GM13977 (cell line): ENCODE data around the gene ABCA8.
"Not testable (repeated sequence)": the region's sequence is repeated elsewhere in the genome, so short reads cannot be mapped to it uniquely, and the experiment has no call there.

Source experiments
- DNase-seq: peaks from one replicate; pipeline ENCODE4 v3.0.0; 2012; ENCODE audit warnings: low spot score
- in situ Hi-C: fragments of 300-500 bp; cut with MboI; formaldehyde crosslinking; loops from one replicate; pipeline ENCODE4 v1.12.0; 2022; ENCODE audit warnings: low sequenced_read_pairs, low pct_unique_long_range_greater_than_20kb, mixed read lengths, inconsistent platforms; ENCODE audit not compliant: unreplicated experiment
- TF ChIP-seq, protein P1 (sequence below): IDR thresholded peaks from 2 replicates; pipeline ENCODE4 v1.5.1; 2012; ENCODE audit warnings: mild to moderate bottlenecking, control low read depth; ENCODE audit not compliant: insufficient read depth; ENCODE audit errors: extremely low read depth, missing control alignments

ABCA8 gene

DNA sequence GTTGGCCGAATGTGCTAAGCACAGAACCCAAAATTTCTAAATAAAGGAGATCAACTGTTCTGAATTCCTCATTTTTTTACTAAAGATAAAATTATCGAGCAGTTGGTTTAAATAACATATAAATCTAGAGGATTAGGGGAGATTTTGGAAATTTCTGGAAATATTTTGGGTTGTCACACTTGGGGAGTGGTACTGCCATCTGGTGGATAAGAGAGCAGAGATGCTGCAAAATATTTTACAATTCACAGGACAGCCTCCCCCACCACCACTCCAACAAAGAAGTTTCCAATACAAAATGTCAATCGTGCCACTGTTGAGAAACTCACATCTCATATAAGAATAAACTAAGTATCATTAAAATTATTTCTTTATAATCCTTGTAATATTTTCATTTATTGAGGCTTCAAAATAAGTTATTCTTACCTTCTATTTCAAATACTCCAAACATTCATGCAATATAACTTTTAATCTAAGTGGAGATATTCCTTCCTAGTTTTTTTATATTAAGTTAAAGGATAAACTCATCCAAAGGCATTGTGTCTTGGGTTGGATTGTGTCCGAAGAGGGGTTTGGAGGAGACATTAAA, 17.0 kb upstream of the ABCA8 start:
- DNase-seq: peak; percentile 32
- in situ Hi-C loops: no loop called here
- TF ChIP-seq, protein P1, sequence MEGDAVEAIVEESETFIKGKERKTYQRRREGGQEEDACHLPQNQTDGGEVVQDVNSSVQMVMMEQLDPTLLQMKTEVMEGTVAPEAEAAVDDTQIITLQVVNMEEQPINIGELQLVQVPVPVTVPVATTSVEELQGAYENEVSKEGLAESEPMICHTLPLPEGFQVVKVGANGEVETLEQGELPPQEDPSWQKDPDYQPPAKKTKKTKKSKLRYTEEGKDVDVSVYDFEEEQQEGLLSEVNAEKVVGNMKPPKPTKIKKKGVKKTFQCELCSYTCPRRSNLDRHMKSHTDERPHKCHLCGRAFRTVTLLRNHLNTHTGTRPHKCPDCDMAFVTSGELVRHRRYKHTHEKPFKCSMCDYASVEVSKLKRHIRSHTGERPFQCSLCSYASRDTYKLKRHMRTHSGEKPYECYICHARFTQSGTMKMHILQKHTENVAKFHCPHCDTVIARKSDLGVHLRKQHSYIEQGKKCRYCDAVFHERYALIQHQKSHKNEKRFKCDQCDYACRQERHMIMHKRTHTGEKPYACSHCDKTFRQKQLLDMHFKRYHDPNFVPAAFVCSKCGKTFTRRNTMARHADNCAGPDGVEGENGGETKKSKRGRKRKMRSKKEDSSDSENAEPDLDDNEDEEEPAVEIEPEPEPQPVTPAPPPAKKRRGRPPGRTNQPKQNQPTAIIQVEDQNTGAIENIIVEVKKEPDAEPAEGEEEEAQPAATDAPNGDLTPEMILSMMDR: peak; percentile 52

DNA sequence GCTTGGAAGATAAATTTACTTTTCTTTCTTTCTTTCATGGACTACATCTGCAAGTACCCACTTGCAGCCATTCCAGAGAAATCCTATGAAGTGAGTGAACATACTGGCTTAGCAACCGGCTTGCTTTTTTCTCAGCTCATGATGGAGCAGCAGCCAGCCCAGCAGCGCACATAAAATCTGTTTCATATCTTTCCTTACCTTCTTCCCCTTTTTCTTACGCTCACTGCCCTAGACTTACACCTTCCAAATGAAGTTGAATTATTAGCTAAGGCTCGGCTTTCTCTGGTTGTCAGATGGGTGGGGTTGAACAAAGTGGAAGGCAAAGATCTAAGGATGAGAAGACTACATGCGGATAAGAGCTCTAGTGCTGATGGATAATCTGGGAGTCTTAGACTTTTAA, 13.9 kb upstream of the ABCA8 start:
- TF ChIP-seq, protein P1: no peak
- in situ Hi-C loops: no loop called here
- no peak for DNase-seq

DNA sequence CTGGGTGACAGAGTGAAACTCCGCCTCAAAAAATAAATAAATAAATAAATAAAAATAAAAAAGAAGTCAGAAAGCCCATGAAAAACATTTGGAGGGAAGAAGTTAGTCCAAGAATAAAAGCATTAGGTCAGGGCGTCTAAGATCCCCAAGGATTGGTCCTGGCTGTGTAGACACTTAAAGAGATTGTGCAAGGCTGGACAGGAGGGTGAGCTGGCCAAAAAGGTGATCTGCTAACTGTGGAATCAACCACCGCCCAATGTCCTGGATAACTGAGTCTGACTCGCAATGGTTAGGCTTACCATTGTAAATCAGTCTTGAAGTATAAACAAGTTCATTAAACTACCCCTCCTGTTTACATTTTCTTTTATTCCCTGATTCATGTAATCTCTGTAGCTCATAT, 8.8 kb upstream of the ABCA8 start:
- no peak for DNase-seq
- in situ Hi-C loops: no loop called here
- TF ChIP-seq, protein P1: no peak

DNA sequence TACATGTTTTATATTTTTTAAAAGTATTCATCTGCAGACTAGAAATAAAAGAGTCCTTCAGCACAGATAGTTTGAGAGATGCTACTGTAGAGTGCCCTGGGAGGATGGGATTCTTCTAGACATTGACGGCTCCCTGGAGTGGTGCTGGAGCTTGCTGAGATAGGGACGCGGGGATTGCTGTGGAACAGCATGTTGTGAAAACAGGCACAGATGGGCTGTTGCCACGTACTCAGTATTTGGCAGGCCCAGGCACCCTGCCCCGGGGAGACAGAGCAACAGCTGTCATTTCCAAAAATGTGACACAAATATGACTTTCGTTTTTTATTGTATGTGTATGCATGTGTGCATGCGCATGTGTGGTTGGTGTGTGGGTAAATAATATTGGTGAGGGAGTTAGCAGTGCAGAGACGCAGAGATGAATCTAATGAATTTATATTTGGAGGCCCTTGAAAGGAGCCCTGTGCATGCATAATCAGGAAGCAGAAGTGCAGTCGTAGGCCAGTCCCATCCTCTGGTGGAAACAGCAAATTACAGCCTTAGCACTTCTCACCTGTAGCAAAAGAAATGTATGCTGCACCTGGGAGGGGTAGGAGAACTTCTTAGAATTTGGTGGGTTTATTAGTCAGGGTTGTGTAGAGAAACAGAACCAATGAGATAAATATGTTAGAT, 6.2 kb upstream of the ABCA8 start:
- in situ Hi-C loops: no loop called here
- TF ChIP-seq, protein P1: no peak
- no peak for DNase-seq

DNA sequence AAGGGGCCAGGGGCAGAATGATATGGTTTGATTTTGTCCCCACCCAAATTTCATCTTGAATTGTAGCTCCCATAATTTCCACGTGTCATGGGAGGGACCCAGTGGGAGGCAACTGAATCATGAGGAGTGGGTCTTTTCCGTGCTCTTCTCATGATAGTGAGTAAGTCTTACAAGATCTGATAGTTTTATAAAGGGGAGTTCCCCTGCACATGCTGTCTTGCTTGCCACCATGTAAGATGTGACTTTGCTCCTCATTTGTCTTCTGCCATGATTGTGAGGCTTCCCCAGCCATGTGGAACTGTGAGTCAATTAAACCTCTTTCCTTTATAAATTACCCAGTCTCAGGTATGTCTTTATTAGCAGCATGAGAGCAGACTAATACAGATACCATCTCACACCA, 3.9 kb upstream of the ABCA8 start:
- in situ Hi-C loops, DNase-seq: not testable (repeated sequence)

DNA sequence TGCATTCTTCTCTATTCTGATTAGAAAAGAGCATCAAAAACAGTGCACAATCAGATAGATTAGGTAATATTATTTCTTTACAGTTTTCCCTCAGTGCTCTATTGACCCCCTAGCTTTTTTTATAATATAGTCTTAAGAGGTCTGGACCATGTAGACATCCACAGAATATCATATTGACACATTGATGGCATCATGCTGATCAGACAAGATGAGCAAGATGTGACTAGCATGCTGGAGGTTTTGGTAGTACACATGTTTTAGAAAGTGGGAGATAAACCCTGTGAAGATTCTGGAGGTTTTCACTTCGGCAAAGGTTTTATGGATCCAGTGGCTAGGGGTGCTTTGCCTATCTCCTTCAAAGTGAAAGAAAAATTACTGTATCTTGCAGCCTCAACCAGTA, 2.8 kb upstream of the ABCA8 start:
- in situ Hi-C loops: no loop called here
- no peak for DNase-seq
- TF ChIP-seq, protein P1: no peak

DNA sequence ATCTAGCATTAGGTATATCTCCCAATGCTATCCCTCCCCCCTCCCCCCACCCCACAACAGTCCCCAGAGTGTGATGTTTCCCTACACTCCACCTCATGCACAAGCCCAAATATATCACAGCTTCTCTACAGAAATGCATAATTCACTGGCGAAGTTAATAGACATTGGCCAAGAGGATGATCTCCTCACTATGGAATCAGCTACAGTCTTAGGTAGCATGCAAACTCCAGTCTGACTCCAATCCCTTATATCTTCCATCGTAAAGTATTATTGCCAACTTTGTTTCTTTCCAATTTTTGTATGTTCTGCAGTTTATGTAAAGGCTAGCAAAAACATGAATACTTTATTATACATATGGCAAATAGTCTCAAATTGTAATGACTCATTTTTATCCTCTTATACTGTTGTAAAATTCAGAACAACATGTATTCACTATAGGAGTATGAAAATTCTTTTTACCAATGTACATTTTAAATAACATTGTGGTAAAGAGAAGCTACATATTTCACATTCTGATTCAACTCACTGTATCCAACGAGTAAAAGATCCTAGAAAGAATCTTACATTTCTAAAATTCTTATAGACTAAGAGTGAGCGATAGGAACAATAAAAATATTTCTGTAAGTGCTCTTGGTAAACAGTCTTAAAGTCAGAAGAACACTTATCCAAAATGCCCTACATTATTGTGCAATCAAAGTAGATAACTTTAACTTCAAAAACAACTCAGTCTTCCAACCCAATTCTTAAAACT, 871 bp downstream of the ABCA8 start:
- in situ Hi-C loops: no loop called here
- TF ChIP-seq, protein P1: no peak

More for the DNA sequence above, 871 bp downstream of the ABCA8 start:
- no peak for DNase-seq
